OCI-LY1 (cell line): ENCODE measurements around the gene RHEBL1.

ENCODE experiments used
- EZH2 ChIP-seq: fragments of 200-600 bp; sonication (generic), shearing (Covaris generic); IDR thresholded peaks from 2 replicates; pipeline ENCODE4 v1.8.0; 2017; ENCODE audit warnings: borderline replicate concordance, mixed run types, mild to moderate bottlenecking, antibody characterized with exemption, low read length, moderate library complexity, mixed read lengths
- TF ChIP-seq, protein P1 (sequence below): fragments of 200-600 bp; sonication (generic), shearing (Covaris generic); IDR thresholded peaks from 2 replicates; pipeline ENCODE4 v1.5.1; 2017; ENCODE audit warnings: mild to moderate bottlenecking, antibody characterized with exemption, low read length, moderate library complexity, mixed read lengths

DNA sequence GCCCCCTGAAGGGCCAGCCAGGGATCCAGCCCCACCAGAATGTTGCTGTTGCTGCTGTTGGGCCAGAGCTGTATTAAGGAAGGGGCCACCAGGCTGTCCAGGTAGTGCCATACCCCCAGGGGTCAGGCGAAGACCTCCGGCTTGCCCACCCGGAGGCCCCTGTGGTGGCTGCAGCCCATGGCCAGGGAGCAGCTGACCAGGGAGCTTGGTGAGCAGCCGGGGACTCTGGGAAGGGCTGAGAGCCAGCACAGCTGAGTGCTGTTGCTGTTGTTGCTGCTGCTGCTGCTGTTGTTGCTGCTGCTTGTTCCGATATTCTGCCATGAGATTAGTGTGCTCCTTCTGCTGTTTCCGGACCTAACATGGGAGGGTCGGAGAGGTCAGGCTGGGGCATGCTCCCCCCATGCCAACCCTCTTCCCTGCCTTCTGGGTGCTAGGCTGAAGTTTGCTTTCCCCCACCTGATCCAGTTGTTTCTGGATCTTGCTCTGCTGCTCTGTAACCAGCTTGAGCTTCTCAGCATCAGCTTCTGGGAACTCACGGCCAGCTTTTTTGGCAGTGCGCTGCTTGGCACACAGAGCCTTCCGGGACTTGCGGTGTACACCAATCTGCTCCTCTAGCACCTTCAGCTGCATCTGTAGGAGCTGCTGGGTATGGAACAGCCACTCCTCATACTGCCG is 36.0 kb downstream of the RHEBL1 start:
- TF ChIP-seq, protein P1, sequence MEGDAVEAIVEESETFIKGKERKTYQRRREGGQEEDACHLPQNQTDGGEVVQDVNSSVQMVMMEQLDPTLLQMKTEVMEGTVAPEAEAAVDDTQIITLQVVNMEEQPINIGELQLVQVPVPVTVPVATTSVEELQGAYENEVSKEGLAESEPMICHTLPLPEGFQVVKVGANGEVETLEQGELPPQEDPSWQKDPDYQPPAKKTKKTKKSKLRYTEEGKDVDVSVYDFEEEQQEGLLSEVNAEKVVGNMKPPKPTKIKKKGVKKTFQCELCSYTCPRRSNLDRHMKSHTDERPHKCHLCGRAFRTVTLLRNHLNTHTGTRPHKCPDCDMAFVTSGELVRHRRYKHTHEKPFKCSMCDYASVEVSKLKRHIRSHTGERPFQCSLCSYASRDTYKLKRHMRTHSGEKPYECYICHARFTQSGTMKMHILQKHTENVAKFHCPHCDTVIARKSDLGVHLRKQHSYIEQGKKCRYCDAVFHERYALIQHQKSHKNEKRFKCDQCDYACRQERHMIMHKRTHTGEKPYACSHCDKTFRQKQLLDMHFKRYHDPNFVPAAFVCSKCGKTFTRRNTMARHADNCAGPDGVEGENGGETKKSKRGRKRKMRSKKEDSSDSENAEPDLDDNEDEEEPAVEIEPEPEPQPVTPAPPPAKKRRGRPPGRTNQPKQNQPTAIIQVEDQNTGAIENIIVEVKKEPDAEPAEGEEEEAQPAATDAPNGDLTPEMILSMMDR: no peak
- no peak for TF ChIP-seq EZH2
